Measurements from ENCODE around the gene BCL7B.
"Not testable (repeated sequence)": the region's sequence is repeated elsewhere in the genome, so short reads cannot be mapped to it uniquely, and the experiment has no call there.

The BCL7B gene

DNA sequence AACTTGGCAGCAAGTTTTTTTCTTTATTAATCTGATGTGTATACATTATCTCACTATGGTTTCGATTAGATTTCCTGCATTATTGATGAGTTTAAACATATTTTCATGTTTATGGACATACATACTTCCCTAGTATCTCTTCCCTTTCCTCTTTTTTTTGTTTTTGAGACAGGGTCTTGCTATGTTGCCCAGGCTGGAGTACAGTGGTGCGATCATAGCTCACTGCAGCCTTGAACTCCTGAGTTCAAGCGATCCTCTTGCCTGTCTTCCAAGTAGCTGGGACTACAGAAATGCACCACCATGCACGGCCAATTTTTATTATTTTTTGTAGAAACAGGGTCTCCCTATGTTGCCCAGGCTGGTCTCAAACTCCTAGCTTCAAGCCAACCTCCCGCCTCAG, 54.3 kb downstream of the BCL7B start:
- no peak for DNase-seq (ENCODE audit: low read depth in 1 of 2, low spot score in 1 of 2)

DNA sequence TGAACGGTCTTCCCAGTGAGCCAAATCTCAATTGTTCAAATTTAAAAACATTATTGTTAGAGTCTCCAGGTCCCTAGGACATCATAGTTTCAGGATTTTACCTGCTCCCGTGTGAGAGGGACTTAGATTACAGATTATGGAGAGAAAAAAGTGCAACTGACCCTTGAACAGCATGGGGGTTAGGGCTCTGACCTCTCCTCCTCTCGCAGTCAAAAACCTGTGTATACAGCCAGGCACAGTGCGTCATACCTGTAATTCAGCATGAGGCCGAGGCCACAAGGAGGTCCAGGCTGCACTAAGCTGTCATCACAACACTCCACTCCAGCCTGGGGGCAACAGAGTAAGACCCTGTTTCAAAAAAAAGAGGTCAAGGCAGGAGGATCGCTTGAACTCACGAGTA, 60.9 kb downstream of the BCL7B start:
- DNase-seq (ENCODE audit: low read depth in 1 of 2, low spot score in 1 of 2) = no peak

GRCh38 chr7:73495507-73495906, 62.0 kb downstream of the BCL7B start:
- not testable (repeated sequence) for DNase-seq (ENCODE audit: low read depth in 1 of 2, low spot score in 1 of 2)

GRCh38 chr7:73489976-73490375, 67.5 kb downstream of the BCL7B start:
- no peak for DNase-seq (ENCODE audit: low read depth in 1 of 2, low spot score in 1 of 2)

DNA sequence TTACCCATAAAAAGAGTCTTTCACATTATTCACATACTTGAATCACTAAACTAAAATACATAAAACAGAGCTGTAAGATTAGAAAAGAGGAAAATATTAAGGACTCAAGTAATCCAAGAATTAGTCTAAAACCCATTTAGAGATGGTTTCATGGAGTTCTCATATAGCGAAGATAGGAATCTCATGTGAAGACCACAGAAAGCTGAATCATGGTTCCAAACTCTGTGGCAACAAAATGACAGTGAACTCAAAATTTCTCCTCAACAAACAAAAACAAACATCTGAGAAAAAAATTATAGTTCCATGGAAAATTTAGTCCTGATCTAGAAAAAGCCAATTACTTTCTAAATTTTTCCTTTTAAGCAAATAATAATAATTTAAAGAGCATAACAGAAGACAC, 70.0 kb downstream of the BCL7B start:
- DNase-seq (ENCODE audit: low read depth in 1 of 2, low spot score in 1 of 2) = no peak

All from stimulated activated CD4-positive, alpha-beta T cell treated with anti-CD3 and anti-CD28 coated beads, Interleukin-15, amount 100 ng/mL, for 1 hour (primary cell).